ENCODE results near the gene ANTXR1. TPM values are rescaled to one million over a fixed set of nuclear protein-coding genes. Genes with fewer than 3 reads are reported as not detected.

Gene ANTXR1
- total and polyA plus RNA-seq, 2 donors (not counting 3 experiments of a cell fraction or from before 2014, with no cell fraction given): 4.2 to 17.3 TPM

GRCh38 chr2:69192176-69192945, 179.4 kb downstream of the ANTXR1 start:
- no peak overlapping the region for H3K9ac ChIP-seq (replicated peaks; ENCODE audit: extremely low read depth, insufficient read depth, low read length)
- no peak overlapping the region for H3K4me2 ChIP-seq (ENCODE audit: insufficient read depth, low read length)
- no peak overlapping the region for H3K4me3 ChIP-seq (replicated peaks in 1 of 3; ENCODE audit: insufficient read depth in 1 of 3, low read depth in 1 of 3, low read length in 3 of 3)
- H3K79me2 ChIP-seq (ENCODE audit: control insufficient read depth, insufficient read depth, low read length): no peaks in the 10 kb centered on the region
- intact Hi-C loops (cut with micrococcal nuclease) (no loop called here), dilution Hi-C loops (cut with MboI; ENCODE audit: extremely low pct_ligation_motif_present, low sequenced_read_pairs) (no loop called here)
- TF ChIP-seq, protein P1, sequence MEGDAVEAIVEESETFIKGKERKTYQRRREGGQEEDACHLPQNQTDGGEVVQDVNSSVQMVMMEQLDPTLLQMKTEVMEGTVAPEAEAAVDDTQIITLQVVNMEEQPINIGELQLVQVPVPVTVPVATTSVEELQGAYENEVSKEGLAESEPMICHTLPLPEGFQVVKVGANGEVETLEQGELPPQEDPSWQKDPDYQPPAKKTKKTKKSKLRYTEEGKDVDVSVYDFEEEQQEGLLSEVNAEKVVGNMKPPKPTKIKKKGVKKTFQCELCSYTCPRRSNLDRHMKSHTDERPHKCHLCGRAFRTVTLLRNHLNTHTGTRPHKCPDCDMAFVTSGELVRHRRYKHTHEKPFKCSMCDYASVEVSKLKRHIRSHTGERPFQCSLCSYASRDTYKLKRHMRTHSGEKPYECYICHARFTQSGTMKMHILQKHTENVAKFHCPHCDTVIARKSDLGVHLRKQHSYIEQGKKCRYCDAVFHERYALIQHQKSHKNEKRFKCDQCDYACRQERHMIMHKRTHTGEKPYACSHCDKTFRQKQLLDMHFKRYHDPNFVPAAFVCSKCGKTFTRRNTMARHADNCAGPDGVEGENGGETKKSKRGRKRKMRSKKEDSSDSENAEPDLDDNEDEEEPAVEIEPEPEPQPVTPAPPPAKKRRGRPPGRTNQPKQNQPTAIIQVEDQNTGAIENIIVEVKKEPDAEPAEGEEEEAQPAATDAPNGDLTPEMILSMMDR (IDR thresholded peaks at IDR 0.05; ENCODE audit: extremely low read depth in 1 of 2, insufficient read depth in 1 of 2, low read depth in 1 of 2, low read length in 2 of 2): no peak
- TF ChIP-seq POLR2AphosphoS5 (IDR thresholded peaks at IDR 0.05; ENCODE audit: insufficient read depth, low read depth, low read length) (no peak), FOS (IDR thresholded peaks at IDR 0.05; ENCODE audit: borderline replicate concordance, insufficient read depth, low read length) (no peak)
- peaks cover 10% of the 10 kb centered on the region for H3K4me1 ChIP-seq (ENCODE audit: control insufficient read depth, extremely low read depth, insufficient read depth, low read length)
- H3K27ac ChIP-seq (ENCODE audit: insufficient read depth, low read depth, low read length): no peak overlapping the region
- no peaks in the 10 kb centered on the region for H3K9me3 ChIP-seq (replicated peaks; ENCODE audit: control insufficient read depth, insufficient read depth, low read length)
- FAIRE-seq (no peak), DNase-seq (ENCODE audit: low read depth, low spot score) (no peak)
- H3K36me3 ChIP-seq (ENCODE audit: control insufficient read depth in 2 of 2, extremely low read depth in 1 of 2, insufficient read depth in 2 of 2, low read length in 2 of 2): no peaks in the 10 kb centered on the region
- BruUV-seq (replicated peaks): no TSS peak
- H4K20me1 ChIP-seq (replicated peaks; ENCODE audit: control insufficient read depth, extremely low read depth, insufficient read depth, low read length): no peaks in the 10 kb centered on the region
- no peaks in the 10 kb centered on the region for H3K9me1 ChIP-seq (replicated peaks; ENCODE audit: control insufficient read depth, extremely low read depth, insufficient read depth, low read length)
- no peaks in the 10 kb centered on the region for H3K27me3 ChIP-seq (ENCODE audit: control insufficient read depth in 2 of 2, insufficient read depth in 2 of 2, low read length in 2 of 2)
- CTCF ChIA-PET: interaction anchor here (1.5 to 2.2 kb wide), 2 partner anchors 9 to 16 kb away, joined by 5 read pairs; no protein-coding TSS in a partner anchor
- H2AFZ ChIP-seq (ENCODE audit: low read depth, low read length): no peak overlapping the region
- POLR2A ChIA-PET: no interaction called here

GRCh38 chr2:69195706-69196105, 182.7 kb downstream of the ANTXR1 start:
- Histone ChIP-seq H3K79me2 (ENCODE audit: control insufficient read depth, insufficient read depth, low read length) (no peaks in the 10 kb centered on the region), H3K9me1 (replicated peaks; ENCODE audit: control insufficient read depth, extremely low read depth, insufficient read depth, low read length) (no peaks in the 10 kb centered on the region), H3K27me3 (ENCODE audit: control insufficient read depth in 2 of 2, insufficient read depth in 2 of 2, low read length in 2 of 2) (no peaks in the 10 kb centered on the region), H4K20me1 (replicated peaks; ENCODE audit: control insufficient read depth, extremely low read depth, insufficient read depth, low read length) (no peaks in the 10 kb centered on the region), H3K4me2 (ENCODE audit: insufficient read depth, low read length) (peak overlapping the region; percentile 32), H3K9ac (replicated peaks; ENCODE audit: extremely low read depth, insufficient read depth, low read length) (no peak overlapping the region), H3K9me3 (replicated peaks; ENCODE audit: control insufficient read depth, insufficient read depth, low read length) (no peaks in the 10 kb centered on the region), H2AFZ (ENCODE audit: low read depth, low read length) (no peak overlapping the region), H3K36me3 (ENCODE audit: control insufficient read depth in 2 of 2, extremely low read depth in 1 of 2, insufficient read depth in 2 of 2, low read length in 2 of 2) (no peaks in the 10 kb centered on the region), H3K4me1 (ENCODE audit: control insufficient read depth, extremely low read depth, insufficient read depth, low read length) (peaks cover 10% of the 10 kb centered on the region), H3K27ac (ENCODE audit: insufficient read depth, low read depth, low read length) (no peak overlapping the region), H3K4me3 (replicated peaks in 1 of 3; ENCODE audit: insufficient read depth in 1 of 3, low read depth in 1 of 3, low read length in 3 of 3) (no peak overlapping the region)
- CTCF ChIA-PET: interaction anchor here (0.7 to 2.7 kb wide), 6 partner anchors 8 to 111 kb away, joined by 3 to 10 read pairs (median 3); no protein-coding TSS in a partner anchor
- dilution Hi-C loops (cut with MboI; ENCODE audit: extremely low pct_ligation_motif_present, low sequenced_read_pairs): no loop called here
- DNase-seq (ENCODE audit: low read depth, low spot score) (peak; percentile 36), FAIRE-seq (peak; percentile 55)
- BruUV-seq (replicated peaks): no TSS peak
- POLR2A ChIA-PET: no interaction called here
- no peak for TF ChIP-seq MAX (IDR thresholded peaks at IDR 0.05; ENCODE audit: insufficient read depth, insufficient read length)
- TF ChIP-seq EZH2 (IDR thresholded peaks at IDR 0.05; ENCODE audit: borderline replicate concordance, low read depth, low read length, severe bottlenecking): no peak
- no peak for TF ChIP-seq GATA2 (IDR thresholded peaks at IDR 0.05; ENCODE audit: insufficient read depth, insufficient read length, low read depth, low read length)
- TF ChIP-seq, protein P1 (IDR thresholded peaks at IDR 0.05; ENCODE audit: extremely low read depth in 1 of 2, insufficient read depth in 1 of 2, low read depth in 1 of 2, low read length in 2 of 2): no peak
- TF ChIP-seq FOS (IDR thresholded peaks at IDR 0.05; ENCODE audit: borderline replicate concordance, insufficient read depth, low read length): no peak
- no peak for TF ChIP-seq JUN (IDR thresholded peaks at IDR 0.05; ENCODE audit: borderline replicate concordance, insufficient read depth, insufficient read length, low read depth)
- TF ChIP-seq POLR2A (IDR thresholded peaks at IDR 0.05; ENCODE audit: low read depth, low read length): no peak
- intact Hi-C loops (cut with micrococcal nuclease): no loop called here
